H1 (cell line): Measurements from ENCODE around the gene CALU. TPM values are rescaled to one million over a fixed set of nuclear protein-coding genes. Genes with fewer than 3 reads are reported as not detected.
A peak's percentile ranks its signal among the peaks of the same experiment; 100 is the strongest.

Experiments
- polyA plus RNA-seq, 7 experiments: library from polyadenylated mRNA; depleted of rRNA in 3 of 7; stranded (reverse) in 5 of 7; unstranded in 2 of 7; fragments of >200 nt in 5 of 7; fragments of 200-250 nt in 2 of 7; gene quantifications; 1 replicate in 5 of 7; 2 replicates in 1 of 7; 4 replicates in 1 of 7; pipeline versions ENCODE4 v1.2.1 to v1.2.3, GENCODE V29; 2011 to 2013; ENCODE audit warnings: missing spikeins in 2 of 7, mixed read lengths in 2 of 7
- small RNA-seq: library from polyadenylated mRNA; stranded (forward); fragments of <200 nt; extraction: miRNeasy Mini kit (QIAGEN cat#:217004); gene quantifications from one replicate; pipeline ENCODE3, GENCODE V24; 2013; ENCODE audit not compliant: insufficient read depth
- total RNA-seq: library from RNA; stranded (reverse); fragmentation: NEBNext Ultra II Directional; extraction: Animal tissue kit (Norgen Biotek cat#: 25700); gene quantifications from 2 replicates; pipeline ENCODE4 v1.2.1, GENCODE V29; 2021

The CALU gene
- total and polyA plus RNA-seq, 2 of the 8 experiments (the other 6 are each of a cell fraction or from before 2014, with no cell fraction given), result 67.2 to 170 TPM

Small RNA genes within 50 kb of the gene (small RNA-seq; reads per million reads assigned to genes)
- not detected for gene RN7SL81P
- gene RNA5SP242, result 16.3 reads per million, percentile 90 among the genes with 10 or more reads in this experiment
- 0.51 reads per million for gene RNA5SP243

Other genes starting within 250 kb of the CALU start
- gene GARIN1A, start 67.1 kb upstream of the CALU start, total RNA-seq, result 0.29 and 0.34 TPM in 2 replicates
- gene GARIN1A, start 67.1 kb upstream of the CALU start, polyA plus RNA-seq (2011; rRNA removed), result 0.03 TPM in 1 of 2 replicates, not detected in the other
- gene OPN1SW, start 36.4 kb downstream of the CALU start, total RNA-seq, result not detected in 2 replicates
- gene OPN1SW, start 36.4 kb downstream of the CALU start, polyA plus RNA-seq (2011; rRNA removed), result not detected in 2 replicates
- gene CCDC136, start 52.6 kb downstream of the CALU start, total RNA-seq, result 43.7 and 47.7 TPM in 2 replicates
- 35.6 and 36.2 TPM in 2 replicates for gene CCDC136, start 52.6 kb downstream of the CALU start, polyA plus RNA-seq (2011; rRNA removed)
- gene FLNC, start 91.0 kb downstream of the CALU start, total RNA-seq, result 10.7 and 12.0 TPM in 2 replicates
- gene FLNC, start 91.0 kb downstream of the CALU start, polyA plus RNA-seq (2011; rRNA removed), result 1.9 and 3.3 TPM in 2 replicates
- gene ATP6V1F, start 123.5 kb downstream of the CALU start, total RNA-seq, result 104 TPM in 2 replicates
- gene ATP6V1F, start 123.5 kb downstream of the CALU start, polyA plus RNA-seq (2011; rRNA removed), result 318 and 344 TPM in 2 replicates
- 1.8 and 2.0 TPM in 2 replicates for gene KCP, start 171.3 kb downstream of the CALU start, total RNA-seq
- gene KCP, start 171.3 kb downstream of the CALU start, polyA plus RNA-seq (2011; rRNA removed), result 1.3 and 2.1 TPM in 2 replicates
- gene IRF5, start 198.6 kb downstream of the CALU start, total RNA-seq, result 0.28 and 0.75 TPM in 2 replicates
- gene IRF5, start 198.6 kb downstream of the CALU start, polyA plus RNA-seq (2011; rRNA removed), result 1.1 and 1.5 TPM in 2 replicates